HG03108 (cell line): ENCODE results near the gene PDHX.

ENCODE experiments used
- ATAC-seq: cut with Tn5 transposase; IDR thresholded peaks from one replicate; pipeline ENCODE4 v1.9.1; 2021; ENCODE audit warnings: moderate library complexity; ENCODE audit not compliant: unreplicated experiment

PDHX gene

DNA sequence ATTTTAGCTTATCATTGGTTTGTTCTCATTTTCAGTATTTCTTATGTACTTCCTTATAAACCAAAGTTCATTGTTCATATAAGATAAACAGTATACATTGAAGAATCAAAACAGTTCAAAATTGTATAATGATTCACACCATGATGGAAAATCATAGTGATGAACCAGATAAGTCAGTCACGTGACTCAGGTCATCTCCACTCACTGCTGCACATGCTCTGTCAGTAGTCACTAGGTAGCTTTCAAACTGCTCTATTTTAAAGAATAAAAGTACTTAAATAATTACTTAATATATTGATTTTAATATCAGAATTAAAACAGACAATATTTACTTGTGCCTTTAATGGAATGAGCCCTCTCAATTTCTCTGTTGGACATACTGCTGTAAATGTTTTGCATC is 37.5 kb downstream of the PDHX start:
- no peak for ATAC-seq

- no peak for ATAC-seq
These were observed 40.8 kb downstream of the PDHX start for GRCh38 chr11:34957206-34957605.

DNA sequence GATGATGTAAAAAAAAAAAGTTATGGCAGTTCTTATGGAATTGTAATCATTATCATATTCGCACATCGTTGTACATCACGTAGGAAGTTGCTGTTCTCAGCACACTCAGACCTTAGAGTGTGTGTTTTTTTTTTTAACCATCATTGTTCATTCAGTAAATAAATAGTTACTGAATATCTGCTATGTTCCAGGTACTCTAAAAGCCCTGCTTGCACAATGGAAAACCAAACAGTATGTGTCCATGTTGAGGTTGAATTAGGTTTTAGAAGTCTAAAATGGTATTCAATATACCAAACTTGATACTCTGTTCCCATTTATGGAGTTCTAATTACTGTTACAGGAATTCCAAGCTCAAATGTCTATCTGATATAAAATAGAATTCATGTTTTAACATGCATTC is 41.2 kb downstream of the PDHX start:
- no peak for ATAC-seq

GRCh38 chr11:34959770-34960169 is 43.4 kb downstream of the PDHX start:
- ATAC-seq: no peak

DNA sequence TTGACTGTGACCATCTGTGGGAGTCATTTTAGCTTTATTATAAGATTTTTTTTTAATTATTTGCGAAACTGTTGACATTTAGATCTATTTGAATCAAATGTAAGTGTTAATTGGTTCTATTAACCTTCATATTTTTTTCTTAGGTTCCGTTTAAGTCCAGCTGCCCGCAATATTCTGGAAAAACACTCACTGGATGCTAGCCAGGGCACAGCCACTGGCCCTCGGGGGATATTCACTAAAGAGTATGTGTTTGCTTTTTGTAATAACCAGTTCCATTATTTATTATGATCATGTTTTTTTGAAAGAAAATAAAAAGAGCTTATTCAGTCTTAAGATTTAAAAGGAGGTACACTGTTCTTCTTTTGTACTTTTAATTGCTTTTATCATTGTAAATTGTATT is 43.9 kb downstream of the PDHX start:
- ATAC-seq: no peak

DNA sequence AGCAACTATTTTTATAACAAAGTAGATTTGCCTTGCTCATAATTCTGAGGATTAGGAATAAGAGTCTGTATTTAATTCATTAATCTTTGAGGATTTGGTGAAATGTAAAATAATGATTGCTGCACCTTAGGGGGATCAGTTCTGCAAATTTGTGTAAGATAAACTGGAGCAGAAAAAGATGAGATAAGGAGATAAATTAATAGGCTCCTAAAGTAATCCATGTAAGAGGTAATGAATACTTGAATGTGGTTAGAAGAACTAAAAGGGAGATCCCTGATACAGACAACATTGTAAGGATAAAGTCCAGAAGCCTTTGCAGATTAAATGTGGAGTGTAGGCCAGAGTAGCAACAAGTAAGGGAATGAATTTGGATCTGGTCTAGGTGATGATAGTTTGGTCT is 45.6 kb downstream of the PDHX start:
- ATAC-seq: no peak

DNA sequence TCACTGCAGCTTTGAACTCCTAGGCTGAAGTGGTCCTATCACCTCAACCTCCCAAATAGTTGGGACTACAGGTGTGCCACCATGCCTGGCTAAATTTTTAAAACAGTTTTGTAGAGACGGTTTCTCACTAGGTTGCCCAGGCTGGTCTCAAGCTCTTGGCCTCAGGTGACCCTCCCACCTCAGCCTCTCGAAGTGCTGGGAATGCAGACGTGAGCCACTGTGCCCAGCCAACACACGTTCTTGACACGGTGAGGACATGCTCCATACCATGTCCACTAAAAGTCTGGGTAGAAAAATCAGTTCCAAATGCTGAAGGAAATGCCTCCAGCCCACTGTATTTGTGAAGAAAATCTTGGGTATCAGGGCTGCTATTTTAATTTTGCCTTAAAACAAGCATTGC is 46.9 kb downstream of the PDHX start:
- no peak for ATAC-seq

DNA sequence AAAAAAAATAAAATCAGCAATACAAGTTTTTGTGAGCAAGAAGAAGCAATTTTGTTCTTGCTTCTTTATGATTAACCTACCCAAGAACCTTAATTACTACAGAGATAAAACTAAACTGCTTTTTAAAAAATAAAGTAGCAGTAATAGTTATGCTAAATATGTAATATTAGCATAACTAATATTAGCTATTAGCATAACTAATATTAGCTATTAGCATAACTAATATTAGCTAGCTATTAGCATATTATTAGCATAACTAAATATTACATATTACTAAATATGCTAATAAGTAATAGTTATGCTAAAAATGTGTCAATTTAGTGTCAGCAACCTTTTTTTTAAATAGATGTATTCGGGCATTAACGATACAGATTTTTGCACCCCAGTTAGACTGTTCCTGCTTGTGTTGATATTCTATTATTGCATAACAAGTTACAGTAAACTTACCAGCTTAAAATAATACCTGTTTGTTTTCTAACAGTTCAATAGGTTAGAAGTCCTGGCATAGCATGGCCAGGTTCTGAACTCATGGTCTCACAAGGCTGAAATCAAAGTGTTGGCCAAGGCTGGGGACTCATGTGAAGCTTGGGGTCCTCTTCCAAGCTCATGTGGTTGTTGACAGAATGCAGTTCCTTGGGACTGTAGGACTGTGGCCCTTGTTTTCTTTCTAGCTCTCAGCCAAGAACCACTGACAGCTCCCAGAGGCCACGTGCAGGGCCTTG is 48.4 kb downstream of the PDHX start:
- no peak for ATAC-seq

DNA sequence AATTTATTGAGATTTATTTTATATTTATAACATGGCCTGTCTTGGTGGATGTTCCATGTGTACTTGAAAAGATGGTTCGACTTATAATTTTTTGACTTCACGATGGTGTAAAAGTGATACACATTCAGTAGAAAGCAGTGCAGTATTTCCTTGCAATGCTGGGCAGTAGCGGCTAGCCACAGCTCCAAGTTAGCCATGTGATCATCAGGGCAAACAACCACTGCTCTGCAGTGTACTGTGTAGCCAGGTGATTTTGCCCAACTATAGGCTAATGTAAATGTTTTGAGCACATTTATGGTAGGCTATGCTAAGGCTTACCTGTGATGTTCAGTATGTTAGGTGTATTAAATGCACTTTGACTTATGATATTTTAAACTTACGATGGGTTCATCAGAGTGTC is 52.4 kb downstream of the PDHX start:
- ATAC-seq: no peak

GRCh38 chr11:34970033-34970432 is 53.6 kb downstream of the PDHX start:
- ATAC-seq: no peak

GRCh38 chr11:34970480-34970879 is 54.1 kb downstream of the PDHX start:
- ATAC-seq: no peak

DNA sequence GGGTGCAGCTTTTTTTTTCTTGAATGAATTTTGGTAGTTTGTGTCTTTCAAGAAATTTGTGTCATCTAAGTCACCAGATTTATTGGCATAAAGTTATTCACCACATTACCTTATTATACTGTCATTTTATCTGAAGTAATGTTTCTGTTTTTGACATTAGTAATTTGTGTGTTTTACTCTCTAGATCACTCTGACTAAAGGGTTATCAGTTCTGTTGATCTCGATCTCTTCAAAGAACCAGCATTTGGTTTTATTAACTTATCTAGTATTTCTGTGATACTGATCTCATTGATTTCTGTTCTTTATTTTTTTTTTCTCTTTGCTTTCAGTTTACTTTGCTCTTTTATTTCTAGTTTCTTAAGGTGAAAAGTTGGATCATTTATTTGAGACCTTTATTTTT is 55.5 kb downstream of the PDHX start:
- ATAC-seq: no peak

DNA sequence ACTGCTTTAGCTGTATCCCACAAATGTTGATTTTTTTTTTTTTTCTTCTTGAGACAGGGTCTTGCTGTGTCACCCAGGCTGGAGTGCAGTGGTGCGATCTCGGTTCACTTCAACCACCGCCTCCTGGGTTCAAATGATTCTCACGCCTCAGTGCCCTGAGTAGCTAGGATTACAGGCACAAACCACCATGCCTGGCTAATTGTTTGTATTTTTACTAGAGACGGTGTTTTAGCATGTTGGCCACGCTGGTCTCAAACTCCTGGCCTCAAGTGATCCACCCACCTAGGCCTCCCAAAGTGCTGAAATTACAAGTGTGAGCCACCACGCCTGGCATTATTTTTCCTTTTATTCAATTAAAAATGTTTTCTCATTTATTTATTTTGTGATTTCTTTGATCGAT is 55.9 kb downstream of the PDHX start:
- no peak for ATAC-seq

DNA sequence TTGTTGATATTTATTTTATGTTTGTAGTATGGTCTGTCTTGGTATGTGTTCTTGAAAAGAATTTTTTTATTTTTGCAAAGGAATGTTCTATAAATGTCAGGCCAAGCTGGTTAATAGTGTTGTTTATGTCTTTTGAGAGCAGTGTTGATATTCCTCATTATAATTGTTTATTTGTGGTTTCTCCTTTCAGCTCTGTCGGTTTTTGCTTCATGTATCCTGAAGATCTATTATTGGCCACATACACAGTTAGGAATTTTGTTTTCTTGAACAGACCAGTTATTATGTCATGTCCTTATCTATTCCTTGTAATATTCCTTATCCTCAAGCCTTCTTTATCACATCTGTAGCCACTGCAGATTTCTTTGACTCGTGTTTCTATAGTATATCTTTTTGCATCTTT is 56.5 kb downstream of the PDHX start:
- no peak for ATAC-seq

DNA sequence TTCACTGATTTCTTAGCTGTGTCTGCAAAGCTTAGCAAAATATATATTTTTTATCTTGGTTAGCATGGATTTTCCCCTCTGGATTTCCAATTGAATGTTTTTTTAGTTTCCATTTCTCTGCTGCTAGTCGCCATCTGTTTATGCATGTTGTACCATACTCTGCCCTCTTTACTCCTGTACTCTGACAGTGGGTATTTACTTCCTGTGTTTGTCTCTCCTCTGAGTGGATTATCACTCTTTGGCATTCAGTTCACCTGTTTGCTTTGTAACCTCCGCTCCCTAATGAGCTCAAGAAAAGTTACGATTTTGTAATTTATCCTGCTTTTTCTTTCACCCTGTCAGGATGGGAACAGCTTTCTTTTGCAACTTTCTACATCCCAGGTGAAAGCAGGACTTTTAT is 59.1 kb downstream of the PDHX start:
- no peak for ATAC-seq

DNA sequence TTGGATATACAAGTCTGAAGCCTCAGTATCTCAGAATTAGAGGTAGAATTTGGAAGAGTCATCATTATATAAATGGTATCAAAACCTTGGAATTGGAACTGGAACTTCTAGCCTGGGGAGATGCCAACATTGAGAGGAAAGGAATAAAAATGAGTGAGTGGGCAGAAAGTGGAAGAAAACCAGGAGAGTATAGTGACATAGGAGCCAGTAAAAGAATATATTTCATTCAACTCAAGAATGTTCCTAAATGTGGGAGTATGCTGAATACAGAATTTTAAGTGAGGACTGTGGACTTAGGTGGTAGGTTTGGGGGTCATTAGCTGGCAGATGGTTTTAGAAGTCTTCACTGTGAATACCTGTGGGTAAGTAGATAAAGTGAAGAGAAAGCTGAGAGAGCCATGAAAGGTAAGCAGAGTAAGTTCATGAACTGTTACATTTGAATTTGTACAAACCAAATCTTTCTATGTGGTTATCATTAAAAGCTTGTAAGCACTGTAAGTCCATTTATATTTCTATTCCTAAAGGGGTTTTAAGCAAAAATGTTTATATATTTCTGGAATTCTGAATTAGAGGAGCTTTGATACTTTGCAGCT is 60.2 kb downstream of the PDHX start:
- ATAC-seq: no peak

DNA sequence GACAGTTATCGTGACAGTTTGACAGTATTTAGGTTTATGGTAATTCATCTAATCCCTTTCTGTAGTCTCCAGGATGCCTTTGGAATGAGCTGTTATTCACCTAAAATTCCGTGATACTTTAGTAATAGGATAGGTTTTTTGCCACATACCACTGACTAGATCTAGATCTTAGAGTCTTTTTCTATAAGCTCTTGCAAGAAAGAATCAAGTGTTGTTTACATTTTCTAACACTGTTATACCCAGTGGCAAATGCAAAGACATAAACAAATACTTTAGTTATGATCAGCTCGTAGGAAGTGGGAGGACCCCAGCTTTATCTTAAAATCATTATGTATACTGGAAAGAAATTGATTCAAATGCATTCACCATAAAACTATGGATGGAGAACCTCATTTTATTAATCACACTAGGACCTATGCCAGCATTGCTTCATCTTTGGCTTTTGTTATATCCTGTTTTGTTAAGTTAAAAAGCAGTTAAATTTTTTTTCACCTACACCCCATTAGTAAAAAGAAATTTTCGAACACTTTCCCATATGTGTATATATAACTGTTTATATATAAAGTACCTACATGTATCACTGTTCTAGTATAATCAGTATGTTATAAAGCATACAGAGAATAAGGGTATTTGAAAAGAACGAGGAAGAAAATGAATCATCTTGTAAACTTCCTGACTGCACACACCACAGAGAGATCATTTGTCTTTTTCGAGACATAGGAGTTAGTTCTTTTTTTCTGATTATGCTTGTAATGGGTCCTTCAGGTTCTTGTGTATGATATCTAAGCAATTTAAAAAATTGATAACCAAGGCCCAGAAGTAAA is 60.9 kb downstream of the PDHX start:
- no peak for ATAC-seq

- ATAC-seq: no peak
These were observed 62.1 kb downstream of the PDHX start for GRCh38 chr11:34978236-34979191.

GRCh38 chr11:34984514-34984913 is 68.1 kb downstream of the PDHX start:
- no peak for ATAC-seq

GRCh38 chr11:34986883-34987520 is 70.6 kb downstream of the PDHX start:
- ATAC-seq: no peak

DNA sequence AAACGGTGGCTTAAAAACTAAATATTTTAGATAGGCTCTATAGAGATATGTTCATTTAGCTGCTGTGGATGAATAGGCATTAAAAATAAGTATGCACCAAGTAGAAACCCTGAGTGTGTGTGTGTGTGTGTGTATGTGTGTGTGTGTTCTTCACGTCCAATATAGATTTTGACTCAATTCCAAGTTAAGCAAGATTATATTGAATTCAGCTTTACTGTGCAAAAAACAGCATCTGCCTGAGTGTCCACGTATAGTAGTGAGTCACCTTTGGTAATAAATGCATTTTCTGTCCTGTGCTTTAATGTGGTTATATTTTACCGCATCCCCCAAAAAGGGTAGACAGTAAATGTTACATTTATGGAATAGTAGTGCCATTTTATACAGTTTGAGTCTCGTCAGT is 71.2 kb downstream of the PDHX start:
- ATAC-seq: no peak
